Measurements from ENCODE around the gene GRIFIN. TPM values are rescaled to one million over a fixed set of nuclear protein-coding genes. Genes with fewer than 3 reads are reported as not detected.

GRIFIN gene
- total RNA-seq, 6 experiments from 2014 or later: not detected

GRCh38 chr7:2474224-2474623 is 2.0 kb downstream of the GRIFIN start:
- H3K4me1 Mint-ChIP-seq (ENCODE audit: low read depth): peaks cover 16% of the 10 kb centered on the region
- DNase-seq: no peak
- H3K36me3 Mint-ChIP-seq (ENCODE audit: low read depth): no peaks in the 10 kb centered on the region
- H3K4me3 Mint-ChIP-seq: no peak overlapping the region
- H3K27me3 Mint-ChIP-seq (ENCODE audit: insufficient read depth): peaks cover 4% of the 10 kb centered on the region
- no peak overlapping the region for H3K27ac Mint-ChIP-seq
- TF ChIP-seq CTCF (IDR thresholded peaks at IDR 0.05): no peak
- no peaks in the 10 kb centered on the region for H3K9me3 Mint-ChIP-seq

- no peaks in the 10 kb centered on the region for H3K9me3 Mint-ChIP-seq
- no peak overlapping the region for H3K4me3 Mint-ChIP-seq
- H3K27ac Mint-ChIP-seq: no peak overlapping the region
- peaks cover 3% of the 10 kb centered on the region for H3K27me3 Mint-ChIP-seq (ENCODE audit: insufficient read depth)
- peaks cover 13% of the 10 kb centered on the region for H3K4me1 Mint-ChIP-seq (ENCODE audit: low read depth)
- no peak for TF ChIP-seq CTCF (IDR thresholded peaks at IDR 0.05)
- no peak for DNase-seq
- no peaks in the 10 kb centered on the region for H3K36me3 Mint-ChIP-seq (ENCODE audit: low read depth)
These were observed 2.6 kb downstream of the GRIFIN start for GRCh38 chr7:2473496-2474180.

DNA sequence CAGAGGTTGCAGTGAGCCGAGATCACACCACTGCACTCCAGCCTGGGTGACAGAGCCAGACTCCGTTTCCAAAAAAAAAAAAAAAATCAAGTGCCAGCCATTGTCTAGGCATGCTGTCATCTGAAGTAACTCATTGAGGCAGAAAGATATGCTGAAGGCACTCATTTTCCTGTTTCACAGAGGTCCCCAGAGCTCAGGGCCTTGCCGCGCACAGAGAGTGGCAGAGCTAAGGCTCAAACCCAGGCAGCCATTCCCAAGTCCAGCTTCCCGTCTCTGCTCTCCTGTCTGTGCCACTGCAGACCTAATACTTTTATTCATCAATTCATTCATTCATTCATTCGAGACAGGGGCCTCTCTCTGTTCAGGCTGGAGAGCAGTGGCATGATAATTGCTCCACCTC is 3.5 kb downstream of the GRIFIN start:
- H3K9me3 Mint-ChIP-seq: no peaks in the 10 kb centered on the region
- H3K27me3 Mint-ChIP-seq (ENCODE audit: insufficient read depth): peaks cover 5% of the 10 kb centered on the region
- no peak for DNase-seq
- peaks cover 9% of the 10 kb centered on the region for H3K4me1 Mint-ChIP-seq (ENCODE audit: low read depth)
- H3K36me3 Mint-ChIP-seq (ENCODE audit: low read depth): no peaks in the 10 kb centered on the region
- no peak overlapping the region for H3K4me3 Mint-ChIP-seq
- no peak overlapping the region for H3K27ac Mint-ChIP-seq
- no peak for TF ChIP-seq CTCF (IDR thresholded peaks at IDR 0.05)

DNA sequence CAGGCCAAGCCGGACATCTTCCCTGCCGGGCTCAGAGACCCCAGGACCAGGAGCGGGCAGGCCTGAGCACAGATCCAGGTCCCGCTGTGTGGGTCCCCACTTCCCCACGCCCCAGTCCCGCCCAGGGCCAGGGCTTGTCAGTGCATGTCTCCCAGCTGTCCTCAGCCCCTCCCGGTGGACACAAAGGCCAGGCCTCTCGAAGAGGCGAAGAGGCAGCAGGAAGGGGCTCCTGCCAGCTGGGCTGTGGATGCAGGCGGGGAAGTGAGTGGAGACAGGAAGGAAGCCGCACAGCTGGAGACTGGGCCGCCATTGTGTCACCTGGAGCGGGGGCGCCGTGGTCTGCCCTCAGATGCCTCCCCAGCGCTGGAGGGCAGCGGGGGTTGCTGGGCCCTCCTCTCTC is 4.8 kb downstream of the GRIFIN start:
- no peaks in the 10 kb centered on the region for H3K9me3 Mint-ChIP-seq
- TF ChIP-seq CTCF (IDR thresholded peaks at IDR 0.05): no peak
- peaks cover 6% of the 10 kb centered on the region for H3K27me3 Mint-ChIP-seq (ENCODE audit: insufficient read depth)
- H3K4me3 Mint-ChIP-seq: no peak overlapping the region
- H3K27ac Mint-ChIP-seq: no peak overlapping the region
- H3K36me3 Mint-ChIP-seq (ENCODE audit: low read depth): no peaks in the 10 kb centered on the region
- H3K4me1 Mint-ChIP-seq (ENCODE audit: low read depth): peaks cover 9% of the 10 kb centered on the region
- no peak for DNase-seq

DNA sequence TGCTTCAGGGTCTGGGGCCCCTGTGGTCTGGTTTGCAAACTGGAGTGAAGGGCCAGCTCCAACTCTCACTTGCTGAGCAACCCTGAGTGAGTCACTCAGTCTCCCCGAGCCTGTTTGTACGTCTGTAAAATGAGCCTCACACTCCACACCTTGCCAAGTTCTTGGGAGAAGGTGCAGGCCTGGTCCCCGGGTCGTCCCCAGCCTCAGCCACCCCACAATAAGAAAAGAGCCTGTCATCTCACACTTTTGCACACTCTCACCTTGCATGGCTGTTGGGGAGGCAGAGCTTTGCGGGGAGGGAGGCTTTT is 5.2 kb downstream of the GRIFIN start:
- peaks cover 9% of the 10 kb centered on the region for H3K4me1 Mint-ChIP-seq (ENCODE audit: low read depth)
- TF ChIP-seq CTCF (IDR thresholded peaks at IDR 0.05): no peak
- peaks cover 9% of the 10 kb centered on the region for H3K27me3 Mint-ChIP-seq (ENCODE audit: insufficient read depth)
- H3K27ac Mint-ChIP-seq: no peak overlapping the region
- no peak overlapping the region for H3K4me3 Mint-ChIP-seq
- no peaks in the 10 kb centered on the region for H3K36me3 Mint-ChIP-seq (ENCODE audit: low read depth)
- peak; percentile 30 for DNase-seq
- H3K9me3 Mint-ChIP-seq: no peaks in the 10 kb centered on the region
